GM10248 (cell line): Measurements from ENCODE around the gene LAMB4.
A peak's percentile ranks its signal among the peaks of the same experiment; 100 is the strongest.

ENCODE experiments used
- CTCF ChIA-PET: fragments of 300-600 bp; sonication (Branson Sonifier 250); formaldehyde crosslinking; extraction: SDS; loops from one replicate; lab custom pipeline; 2021; ENCODE audit warnings: antibody characterized with exemption; lab: Yijun Ruan, JAX
- POLR2A ChIA-PET: fragments of 350-650 bp; sonication (Branson Sonifier 250); formaldehyde crosslinking; extraction: SDS; loops from one replicate; lab custom pipeline; 2020; ENCODE audit warnings: antibody characterized with exemption; lab: Yijun Ruan, JAX
- DNase-seq: peaks from one replicate; pipeline ENCODE4 v3.0.0; 2012; ENCODE audit errors: extremely low spot score
- CTCF ChIP-seq: IDR thresholded peaks from 2 replicates; pipeline ENCODE4 v1.5.1; 2012; ENCODE audit warnings: mild to moderate bottlenecking, low read depth; ENCODE audit errors: extremely low read depth, missing control alignments, control extremely low read depth

The LAMB4 gene

GRCh38 chr7:108017776-108018151, 112.4 kb downstream of the LAMB4 start:
- ChIA-PET CTCF (interaction anchor here (1.0 to 2.0 kb wide), 3 partner anchors 13 to 145 kb away, joined by 3 to 5 read pairs (median 3); no protein-coding TSS in a partner anchor), POLR2A (no interaction called here)
- TF ChIP-seq CTCF, result no peak
- DNase-seq, result no peak

GRCh38 chr7:108016841-108017775, 113.1 kb downstream of the LAMB4 start:
- no peak for DNase-seq
- ChIA-PET POLR2A (no interaction called here), CTCF (interaction anchor here (0.6 to 2.0 kb wide), 7 partner anchors 8 to 145 kb away, joined by 3 to 5 read pairs (median 3); no protein-coding TSS in a partner anchor)
- TF ChIP-seq CTCF, result peak; percentile 39

GRCh38 chr7:108015740-108016139, 114.4 kb downstream of the LAMB4 start:
- TF ChIP-seq CTCF, result no peak
- POLR2A ChIA-PET, result no interaction called here
- CTCF ChIA-PET, result interaction anchor here (1.2 to 1.5 kb wide), 4 partner anchors 9 to 130 kb away, joined by 3 to 5 read pairs (median 4); no protein-coding TSS in a partner anchor
- DNase-seq, result no peak

- ChIA-PET CTCF (interaction anchor here (1.3 kb wide), 1 partner anchor 131 kb away, joined by 5 read pairs; no protein-coding TSS in a partner anchor), POLR2A (no interaction called here)
- TF ChIP-seq CTCF, result no peak
- no peak for DNase-seq
Measured at GRCh38 chr7:108014747-108015682, 115.1 kb downstream of the LAMB4 start.

- TF ChIP-seq CTCF, result no peak
- DNase-seq, result no peak
- CTCF ChIA-PET, result interaction anchor here (1.0 to 1.3 kb wide), 3 partner anchors 11 to 132 kb away, joined by 3 to 5 read pairs (median 3); no protein-coding TSS in a partner anchor
- POLR2A ChIA-PET, result no interaction called here
Measured at GRCh38 chr7:108014215-108014614, 115.9 kb downstream of the LAMB4 start.
